ENCODE measurements around the gene DMRT3.
"Not testable (repeated sequence)": the region's sequence is repeated elsewhere in the genome, so short reads cannot be mapped to it uniquely, and the experiment has no call there.

The DMRT3 gene

GRCh38 chr9:998299-999110 is 22.1 kb downstream of the DMRT3 start:
- DNase-seq (ENCODE audit: low read depth in 2 of 3, low spot score in 2 of 3) = not testable (repeated sequence)

- no peak for DNase-seq (ENCODE audit: low read depth in 2 of 3, low spot score in 2 of 3)
These were observed 25.4 kb downstream of the DMRT3 start for GRCh38 chr9:1001838-1002237.

- no peak for DNase-seq (ENCODE audit: low read depth in 2 of 3, low spot score in 2 of 3)
These were observed 26.2 kb downstream of the DMRT3 start for GRCh38 chr9:1002678-1003077.

GRCh38 chr9:1005043-1005667 is 28.7 kb downstream of the DMRT3 start:
- DNase-seq (ENCODE audit: low read depth in 2 of 3, low spot score in 2 of 3) = no peak

GRCh38 chr9:1007312-1007711 is 30.9 kb downstream of the DMRT3 start:
- DNase-seq (ENCODE audit: low read depth in 2 of 3, low spot score in 2 of 3) = no peak

GRCh38 chr9:1008216-1008615 is 31.8 kb downstream of the DMRT3 start:
- no peak for DNase-seq (ENCODE audit: low read depth in 2 of 3, low spot score in 2 of 3)

GRCh38 chr9:1009101-1009707 is 32.7 kb downstream of the DMRT3 start:
- DNase-seq (ENCODE audit: low read depth in 2 of 3, low spot score in 2 of 3) = peak; percentile 39 to 83 (median 51)

GRCh38 chr9:1013021-1013420 is 36.6 kb downstream of the DMRT3 start:
- no peak for DNase-seq (ENCODE audit: low read depth in 2 of 3, low spot score in 2 of 3)

- DNase-seq (ENCODE audit: low read depth in 2 of 3, low spot score in 2 of 3) = no peak
These were observed 37.8 kb downstream of the DMRT3 start for GRCh38 chr9:1014225-1014624.

GRCh38 chr9:1014640-1015039 is 38.2 kb downstream of the DMRT3 start:
- no peak for DNase-seq (ENCODE audit: low read depth in 2 of 3, low spot score in 2 of 3)

- DNase-seq (ENCODE audit: low read depth in 2 of 3, low spot score in 2 of 3) = no peak
These were observed 41.7 kb downstream of the DMRT3 start for GRCh38 chr9:1018121-1018520.

GRCh38 chr9:1024112-1024511 is 47.7 kb downstream of the DMRT3 start:
- no peak for DNase-seq (ENCODE audit: low read depth in 2 of 3, low spot score in 2 of 3)

- DNase-seq (ENCODE audit: low read depth in 2 of 3, low spot score in 2 of 3) = no peak
These were observed 48.7 kb downstream of the DMRT3 start for GRCh38 chr9:1025131-1025530.

GRCh38 chr9:1026219-1026618 is 49.8 kb downstream of the DMRT3 start:
- no peak for DNase-seq (ENCODE audit: low read depth in 2 of 3, low spot score in 2 of 3)

- DNase-seq (ENCODE audit: low read depth in 2 of 3, low spot score in 2 of 3) = no peak
These were observed 52.2 kb downstream of the DMRT3 start for GRCh38 chr9:1028501-1029190.

- DNase-seq (ENCODE audit: low read depth in 2 of 3, low spot score in 2 of 3) = no peak
These were observed 55.6 kb downstream of the DMRT3 start for GRCh38 chr9:1031951-1032601.

GRCh38 chr9:1034271-1034670 is 57.8 kb downstream of the DMRT3 start:
- DNase-seq (ENCODE audit: low read depth in 2 of 3, low spot score in 2 of 3) = no peak

- DNase-seq (ENCODE audit: low read depth in 2 of 3, low spot score in 2 of 3) = no peak
These were observed 63.1 kb downstream of the DMRT3 start for GRCh38 chr9:1039589-1039988.

All from activated CD8-positive, alpha-beta memory T cell treated with anti-CD3 and anti-CD28 coated beads for 48 hours (primary cell).